PC-3 (cell line): ENCODE results near the gene IGFBPL1. TPM values are rescaled to one million over a fixed set of nuclear protein-coding genes. Genes with fewer than 3 reads are reported as not detected.

ENCODE experiments used
- ATAC-seq: fragments of 200-7000 bp; cut with Tn5 transposase; 2 replicates; pipeline ENCODE4 v1.9.1; 2020; ENCODE audit warnings: mild to moderate bottlenecking, moderate library complexity
- BruUV-seq: library from RNA; stranded (reverse); fragments of 400-500 nt; replicated peaks from 2 replicates; lab custom pipeline; 2021; lab: Mats Ljungman, UMichigan
- CTCF ChIA-PET: fragments of 300-600 bp; sonication (Branson Sonifier 250); formaldehyde crosslinking; loops from one replicate; lab custom pipeline; 2022; ENCODE audit warnings: antibody characterized with exemption; lab: Charles Lee
- POLR2A ChIA-PET: fragments of 300-600 bp; sonication (Branson Sonifier 250); formaldehyde crosslinking; loops from one replicate; lab custom pipeline; 2022; ENCODE audit warnings: antibody characterized with exemption; ENCODE audit not compliant: unreplicated experiment; lab: Charles Lee
- DNase-seq: peaks from one replicate; pipeline ENCODE4 v3.0.0-alpha.2; 2015
- H2AFZ ChIP-seq: fragments of 300-600 bp; sonication (generic); 2 replicates; pipeline ENCODE4 v1.6.0; 2016; ENCODE audit warnings: antibody characterized with exemption, low read length
- H3F3A ChIP-seq: fragments of 300-600 bp; sonication (generic); one replicate; pipeline ENCODE4 v1.6.0; 2017; ENCODE audit warnings: antibody characterized with exemption, low read length, control low read depth, mild to moderate bottlenecking; ENCODE audit not compliant: unreplicated experiment
- H3K27ac ChIP-seq: fragments of 300-600 bp; sonication (generic); 2 replicates; pipeline ENCODE4 v1.5.1; 2016; ENCODE audit warnings: mild to moderate bottlenecking, low read length
- H3K27me3 ChIP-seq: fragments of 300-600 bp; sonication (generic); 2 replicates; pipeline ENCODE4 v1.6.1; 2016; ENCODE audit warnings: low read length, mixed read lengths
- H3K36me3 ChIP-seq: fragments of 300-600 bp; sonication (generic); 2 replicates; pipeline ENCODE4 v1.6.1; 2016; ENCODE audit warnings: low read depth, mixed run types, low read length, mixed read lengths
- H3K4me1 ChIP-seq: fragments of 300-600 bp; sonication (generic); 2 replicates; pipeline ENCODE4 v1.5.1; 2016; ENCODE audit warnings: low read length; ENCODE audit not compliant: insufficient read depth
- H3K4me2 ChIP-seq: fragments of 300-600 bp; sonication (generic); 2 replicates; pipeline ENCODE4 v1.6.0; 2016; ENCODE audit warnings: low read length
- H3K4me3 ChIP-seq: fragments of 300-600 bp; sonication (generic); 2 replicates; pipeline ENCODE4 v1.5.1; 2016; ENCODE audit warnings: mild to moderate bottlenecking, low read length, mixed read lengths
- H3K79me2 ChIP-seq: fragments of 300-600 bp; sonication (generic); 2 replicates; pipeline ENCODE4 v1.6.1; 2017; ENCODE audit warnings: low read length, mixed read lengths
- H3K9ac ChIP-seq: fragments of 300-600 bp; sonication (generic); 2 replicates; pipeline ENCODE4 v1.6.0; 2016; ENCODE audit warnings: mild to moderate bottlenecking, low read length
- H3K9me2 ChIP-seq: fragments of 300-600 bp; sonication (generic); replicated peaks from 2 replicates; pipeline ENCODE4 v1.6.1; 2016; ENCODE audit warnings: mixed run types, low read length, mixed read lengths
- H3K9me3 ChIP-seq: fragments of 300-600 bp; sonication (generic); 2 replicates; pipeline ENCODE4 v1.6.1; 2016; ENCODE audit warnings: low read length, mixed read lengths
- H4K20me1 ChIP-seq: fragments of 300-600 bp; sonication (generic); 2 replicates; pipeline ENCODE4 v1.6.1; 2016; ENCODE audit warnings: low read length, mixed read lengths
- EZH2 ChIP-seq: fragments of 300-600 bp; sonication (generic); IDR thresholded peaks from one replicate; pipeline ENCODE4 v1.6.1; 2017; ENCODE audit warnings: antibody characterized with exemption, mild to moderate bottlenecking, low read length; ENCODE audit not compliant: unreplicated experiment
- EZH2phosphoT487 ChIP-seq: fragments of 300-600 bp; sonication (generic); IDR thresholded peaks from 2 replicates; pipeline ENCODE4 v1.6.1; 2018; ENCODE audit warnings: mild to moderate bottlenecking, antibody characterized with exemption, low read length, borderline replicate concordance
- intact Hi-C: fragments of 100-400 bp; cut with micrococcal nuclease; formaldehyde crosslinking; loops from 2 replicates; pipeline ENCODE4 v1.9.0; 2023
- total RNA-seq: library from RNA; depleted of rRNA; stranded (reverse); fragments of >200 nt; gene quantifications from 2 replicates; pipeline ENCODE4 v1.2.3, GENCODE V29; 2014
- TF ChIP-seq, protein P1 (sequence below): fragments of 300-600 bp; sonication (generic); conservative IDR thresholded peaks from 2 replicates; pipeline ENCODE4 v1.5.1; 2017; ENCODE audit warnings: antibody characterized with exemption, low read depth, mild to moderate bottlenecking, low read length

Gene IGFBPL1
- total RNA-seq, 1 experiment from 2014 or later: 0.66 TPM

- H3K9me2 ChIP-seq: no peaks in the 10 kb centered on the region
- H3K27ac ChIP-seq: no peak overlapping the region
- H2AFZ ChIP-seq: no peak overlapping the region
- no peak overlapping the region for H3K4me2 ChIP-seq
- no peaks in the 10 kb centered on the region for H3K9me3 ChIP-seq
- POLR2A ChIA-PET: no interaction called here
- ATAC-seq: no peak
- no peak for DNase-seq
- BruUV-seq: no TSS peak
- intact Hi-C loops: no loop called here
- CTCF ChIA-PET: no interaction called here
- no peaks in the 10 kb centered on the region for H4K20me1 ChIP-seq
- no peaks in the 10 kb centered on the region for H3K36me3 ChIP-seq
- peaks cover 26% of the 10 kb centered on the region for H3K4me1 ChIP-seq
- no peak overlapping the region for H3K4me3 ChIP-seq
- H3K79me2 ChIP-seq: no peaks in the 10 kb centered on the region
- H3F3A ChIP-seq: no peaks in the 10 kb centered on the region
- no peak overlapping the region for H3K9ac ChIP-seq
- no peaks in the 10 kb centered on the region for H3K27me3 ChIP-seq
- no peak for TF ChIP-seq EZH2phosphoT487
- TF ChIP-seq, protein P1, sequence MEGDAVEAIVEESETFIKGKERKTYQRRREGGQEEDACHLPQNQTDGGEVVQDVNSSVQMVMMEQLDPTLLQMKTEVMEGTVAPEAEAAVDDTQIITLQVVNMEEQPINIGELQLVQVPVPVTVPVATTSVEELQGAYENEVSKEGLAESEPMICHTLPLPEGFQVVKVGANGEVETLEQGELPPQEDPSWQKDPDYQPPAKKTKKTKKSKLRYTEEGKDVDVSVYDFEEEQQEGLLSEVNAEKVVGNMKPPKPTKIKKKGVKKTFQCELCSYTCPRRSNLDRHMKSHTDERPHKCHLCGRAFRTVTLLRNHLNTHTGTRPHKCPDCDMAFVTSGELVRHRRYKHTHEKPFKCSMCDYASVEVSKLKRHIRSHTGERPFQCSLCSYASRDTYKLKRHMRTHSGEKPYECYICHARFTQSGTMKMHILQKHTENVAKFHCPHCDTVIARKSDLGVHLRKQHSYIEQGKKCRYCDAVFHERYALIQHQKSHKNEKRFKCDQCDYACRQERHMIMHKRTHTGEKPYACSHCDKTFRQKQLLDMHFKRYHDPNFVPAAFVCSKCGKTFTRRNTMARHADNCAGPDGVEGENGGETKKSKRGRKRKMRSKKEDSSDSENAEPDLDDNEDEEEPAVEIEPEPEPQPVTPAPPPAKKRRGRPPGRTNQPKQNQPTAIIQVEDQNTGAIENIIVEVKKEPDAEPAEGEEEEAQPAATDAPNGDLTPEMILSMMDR: no peak
- no peak for TF ChIP-seq EZH2
Measured at GRCh38 chr9:38439916-38440301, 15.7 kb upstream of the IGFBPL1 start.

DNA sequence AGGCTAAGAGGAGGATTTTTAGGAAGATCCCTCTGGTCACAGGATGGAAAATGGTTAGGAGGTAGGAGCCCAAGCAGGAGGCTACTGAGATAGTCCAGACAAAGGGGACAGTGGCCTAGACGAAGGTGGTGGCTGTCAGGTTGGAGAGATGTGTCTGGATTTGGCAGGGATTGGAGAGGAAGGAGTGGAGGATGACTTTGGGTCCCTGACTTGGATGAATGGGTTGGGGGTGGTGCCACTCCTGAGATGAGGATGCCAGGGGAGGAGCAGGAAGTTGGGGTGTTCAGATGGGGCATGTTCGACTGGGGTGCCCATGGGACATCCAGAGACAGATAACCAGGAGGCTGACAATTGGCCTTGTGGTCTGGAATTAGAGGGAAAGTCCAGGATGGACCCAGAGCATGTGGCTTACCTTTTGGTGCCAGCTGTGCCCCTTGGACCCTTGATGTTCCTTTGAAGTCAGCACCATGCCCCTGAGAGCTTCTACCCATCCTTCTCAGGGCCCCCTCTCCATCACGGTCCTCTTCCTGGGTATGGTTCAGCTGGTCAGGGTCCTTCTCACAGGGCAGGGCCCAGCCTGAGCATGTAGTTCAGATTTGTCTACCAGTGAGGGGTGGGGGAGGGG lies 15.1 kb upstream of the IGFBPL1 start:
- H3K4me2 ChIP-seq: no peak overlapping the region
- no peak overlapping the region for H3K4me3 ChIP-seq
- no peak overlapping the region for H2AFZ ChIP-seq
- peaks cover 26% of the 10 kb centered on the region for H3K4me1 ChIP-seq
- no TSS peak for BruUV-seq
- H3K27me3 ChIP-seq: no peaks in the 10 kb centered on the region
- H3K27ac ChIP-seq: no peak overlapping the region
- H3K9me2 ChIP-seq: no peaks in the 10 kb centered on the region
- no peaks in the 10 kb centered on the region for H3K9me3 ChIP-seq
- H4K20me1 ChIP-seq: no peaks in the 10 kb centered on the region
- POLR2A ChIA-PET: no interaction called here
- no peak for ATAC-seq
- CTCF ChIA-PET: no interaction called here
- H3K79me2 ChIP-seq: no peaks in the 10 kb centered on the region
- no peaks in the 10 kb centered on the region for H3F3A ChIP-seq
- intact Hi-C loops: no loop called here
- no peak overlapping the region for H3K9ac ChIP-seq
- TF ChIP-seq EZH2phosphoT487 (no peak), EZH2 (no peak)
- H3K36me3 ChIP-seq: no peaks in the 10 kb centered on the region
- DNase-seq: no peak

DNA sequence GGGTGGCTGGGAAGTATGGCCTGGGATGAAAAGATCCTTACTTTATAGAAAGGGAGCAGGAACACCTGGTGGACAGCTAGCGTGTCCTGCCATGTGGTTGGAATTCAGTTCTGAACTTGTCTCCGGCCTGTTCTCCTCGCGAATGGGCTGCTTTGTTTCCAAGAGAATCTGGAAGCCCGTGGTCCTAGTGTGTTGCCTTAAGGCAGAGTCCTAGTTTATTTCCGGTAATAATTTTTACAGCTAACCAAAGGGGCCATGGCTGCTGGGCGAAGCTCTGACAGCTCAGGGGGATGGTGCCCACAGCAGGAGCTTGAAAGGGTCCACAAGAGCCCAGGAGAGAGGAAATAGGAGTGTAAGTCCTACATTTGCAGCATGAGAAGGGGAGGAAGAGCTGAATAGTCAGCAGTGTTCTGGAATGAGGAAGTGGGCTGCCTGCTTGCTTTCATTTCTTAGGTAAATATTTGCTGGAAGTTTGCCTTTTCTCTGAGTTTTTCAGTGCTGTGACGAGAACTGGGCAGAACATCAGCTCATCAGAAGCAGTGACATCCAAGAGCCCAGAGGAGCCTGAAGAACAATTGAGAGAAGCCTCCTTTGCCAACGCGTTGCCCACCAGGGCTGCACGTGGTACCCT lies 13.1 kb upstream of the IGFBPL1 start:
- TF ChIP-seq, protein P1: no peak
- TF ChIP-seq EZH2phosphoT487 (no peak), EZH2 (no peak)
- H3K79me2 ChIP-seq: no peaks in the 10 kb centered on the region
- no peaks in the 10 kb centered on the region for H3K9me3 ChIP-seq
- ATAC-seq: peak; percentile 91
- H3K27me3 ChIP-seq: no peaks in the 10 kb centered on the region
- ChIA-PET POLR2A (no interaction called here), CTCF (interaction anchor here (0.6 kb wide), 1 partner anchor 534 kb away, joined by 3 read pairs; no protein-coding TSS in a partner anchor)
- no peaks in the 10 kb centered on the region for H3F3A ChIP-seq
- BruUV-seq: no TSS peak
- peak overlapping the region; percentile 52 for H3K27ac ChIP-seq
- H3K4me2 ChIP-seq: peak overlapping the region; percentile 76
- peaks cover 14% of the 10 kb centered on the region for H3K4me1 ChIP-seq
- DNase-seq: peak; percentile 84
- H3K9ac ChIP-seq: no peak overlapping the region
- H2AFZ ChIP-seq: peak overlapping the region; percentile 73
- peak overlapping the region; percentile 37; the same call in 1 of the 2 replicates for H3K4me3 ChIP-seq
- no peaks in the 10 kb centered on the region for H3K36me3 ChIP-seq
- H4K20me1 ChIP-seq: no peaks in the 10 kb centered on the region
- no peaks in the 10 kb centered on the region for H3K9me2 ChIP-seq
- intact Hi-C loops: no loop called here
